Esophagus muscularis mucosa (tissue), 4 donors: ENCODE data around the gene RUVBL1. TPM values are rescaled to one million over a fixed set of nuclear protein-coding genes. Genes with fewer than 3 reads are reported as not detected.
"Not testable (repeated sequence)": the region's sequence is repeated elsewhere in the genome, so short reads cannot be mapped to it uniquely, and the experiment has no call there.

Source experiments
- DNase-seq: peaks from one replicate; pipeline ENCODE4 v3.0.0-alpha.2; 2017; ENCODE audit errors: extremely low spot score
- H3K27ac ChIP-seq, 4 donors: fragments of 200-600 bp; sonication (generic); replicated peaks in 1 of 4; 1 replicate in 3 of 4; 2 replicates in 1 of 4; pipeline ENCODE4 v1.5.1; 2016 to 2019; ENCODE audit warnings: mild to moderate bottlenecking in 1 of 4
- H3K27me3 ChIP-seq, 4 donors: fragments of 200-600 bp; sonication (generic); one replicate each; pipeline versions ENCODE4 v1.5.1 to v1.6.0; 2016 to 2019
- H3K36me3 ChIP-seq, 4 donors: fragments of 200-600 bp; sonication (generic); one replicate each; pipeline ENCODE4 v1.5.1; 2016 to 2019
- H3K4me1 ChIP-seq, 4 donors: fragments of 200-600 bp; sonication (generic); one replicate each; pipeline ENCODE4 v1.5.1; 2016 to 2019
- H3K4me3 ChIP-seq, 4 donors: fragments of 200-600 bp; sonication (generic); 1 replicate in 2 of 4; 2 replicates in 2 of 4; pipeline ENCODE4 v1.5.1; 2016 to 2019; ENCODE audit warnings: mild to moderate bottlenecking in 4 of 4, moderate library complexity in 1 of 4
- H3K9me3 ChIP-seq, 4 donors: fragments of 200-600 bp; sonication (generic); 1 replicate in 3 of 4; 2 replicates in 1 of 4; pipeline ENCODE4 v1.5.1; 2016 to 2019
- CTCF ChIP-seq, 3 experiments: fragments of 200-600 bp in 2 of 3; fragments of 450-650 bp in 1 of 3; sonication (generic) in 2 of 3; IDR thresholded peaks; one replicate each; pipeline ENCODE4 v1.5.1; 2017 to 2019; ENCODE audit warnings: antibody characterized with exemption in 3 of 3, mild to moderate bottlenecking in 2 of 3, moderate library complexity in 1 of 3
- EP300 ChIP-seq: sonication (generic); formaldehyde crosslinking; IDR thresholded peaks from one replicate; pipeline ENCODE4 v1.6.1; 2017; ENCODE audit warnings: antibody characterized with exemption
- POLR2A ChIP-seq: fragments of 450-650 bp; IDR thresholded peaks from one replicate; pipeline ENCODE4 v1.6.1; 2017; ENCODE audit warnings: antibody characterized with exemption, moderate library complexity, mild to moderate bottlenecking, low read depth
- POLR2AphosphoS5 ChIP-seq, 2 donors: sonication (generic); formaldehyde crosslinking; IDR thresholded peaks; one replicate each; pipeline ENCODE4 v1.6.1; 2017; ENCODE audit warnings: antibody characterized with exemption in 2 of 2
- WGBS: methylation state at CpG from one replicate; pipeline ENCODE4 v1.1.5; 2018; 5-methylcytosine and 5-hydroxymethylcytosine counted together
- intact Hi-C: fragments of 100-400 bp; cut with DNase I; formaldehyde crosslinking; loops from one replicate; pipeline ENCODE4 v1.15.1; 2023
- total RNA-seq, 4 donors: library from RNA; depleted of rRNA; stranded (reverse); fragments of >200 nt; gene quantifications; one replicate each; pipeline versions ENCODE4 v1.1.0 to v1.2.1, GENCODE V29; 2016

Gene RUVBL1
- total RNA-seq, 4 donors from 2014 or later = 21.4 to 28.9 (median 23.8) TPM

GRCh38 chr3:128160661-128161060 is 37.0 kb upstream of the RUVBL1 start:
- H3K36me3 ChIP-seq = peaks cover 0 to 45% (median 9%) of the 10 kb centered on the region in 4 donors
- 93% methylated on average over 5 of the region's 5 CpGs for WGBS
- TF ChIP-seq EP300 (no peak), POLR2A (no peak), POLR2AphosphoS5 (IDR thresholded peaks at IDR 0.05) (no peak), CTCF (IDR thresholded peaks at IDR 0.05) (no peak)
- intact Hi-C loops = loop anchor here (10.0 kb wide), 1 partner anchor 164 kb away; no protein-coding TSS in a partner anchor
- no peaks in the 10 kb centered on the region for H3K9me3 ChIP-seq
- H3K4me1 ChIP-seq = no peaks in the 10 kb centered on the region
- no peak overlapping the region for H3K4me3 ChIP-seq
- DNase-seq = no peak
- no peaks in the 10 kb centered on the region for H3K27me3 ChIP-seq
- no peak overlapping the region for H3K27ac ChIP-seq

DNA sequence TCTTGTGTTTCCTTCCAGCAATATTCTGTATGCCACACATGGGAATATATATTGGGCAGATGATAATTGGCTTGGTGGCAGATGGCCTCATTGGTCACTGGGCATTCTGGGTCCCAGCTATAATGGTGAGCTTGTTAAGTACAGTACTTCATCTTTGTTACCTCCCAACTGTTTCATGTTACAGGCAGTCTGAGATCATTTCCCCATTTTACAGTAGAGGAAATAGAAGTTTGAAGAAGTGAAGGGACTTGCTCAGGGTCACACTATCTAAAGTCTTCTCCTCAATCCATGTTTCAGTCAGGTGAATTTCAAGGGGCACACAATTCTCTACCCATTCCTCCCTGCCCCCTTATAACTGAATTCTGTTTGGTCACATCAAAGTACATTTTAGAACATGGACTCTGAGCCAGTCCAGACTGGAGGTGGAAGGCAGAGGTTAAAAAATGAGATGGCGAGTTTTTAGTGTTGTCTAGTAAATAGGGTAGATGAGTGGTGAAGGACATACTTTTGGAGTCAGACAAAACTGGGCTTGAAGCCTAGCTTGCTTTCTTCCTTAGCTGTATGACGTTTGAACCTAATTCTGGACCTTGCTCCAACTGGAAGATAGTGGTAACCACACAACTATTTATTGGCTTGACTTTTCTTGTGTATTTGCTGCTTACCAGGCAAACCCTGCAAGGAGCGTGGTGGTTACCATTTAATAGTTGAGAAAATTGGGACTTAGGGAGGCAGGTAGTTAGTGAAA is 32.2 kb upstream of the RUVBL1 start:
- H3K9me3 ChIP-seq = no peaks in the 10 kb centered on the region
- peaks cover 8 to 12% (median 11%) of the 10 kb centered on the region in 4 donors for H3K4me1 ChIP-seq
- no peak for TF ChIP-seq EP300
- no peak for TF ChIP-seq POLR2A
- TF ChIP-seq POLR2AphosphoS5 (IDR thresholded peaks at IDR 0.05) = no peak
- no peak for TF ChIP-seq CTCF (IDR thresholded peaks at IDR 0.05)
- H3K36me3 ChIP-seq = peaks cover 0 to 25% (median 5%) of the 10 kb centered on the region in 4 donors
- H3K4me3 ChIP-seq = no peak overlapping the region
- intact Hi-C loops = loop anchor here (10.0 kb wide), 1 partner anchor 459 kb away; no protein-coding TSS in a partner anchor
- no peak overlapping the region for H3K27ac ChIP-seq
- 90% methylated on average over 3 of the region's 3 CpGs for WGBS
- H3K27me3 ChIP-seq = no peaks in the 10 kb centered on the region
- DNase-seq = no peak

DNA sequence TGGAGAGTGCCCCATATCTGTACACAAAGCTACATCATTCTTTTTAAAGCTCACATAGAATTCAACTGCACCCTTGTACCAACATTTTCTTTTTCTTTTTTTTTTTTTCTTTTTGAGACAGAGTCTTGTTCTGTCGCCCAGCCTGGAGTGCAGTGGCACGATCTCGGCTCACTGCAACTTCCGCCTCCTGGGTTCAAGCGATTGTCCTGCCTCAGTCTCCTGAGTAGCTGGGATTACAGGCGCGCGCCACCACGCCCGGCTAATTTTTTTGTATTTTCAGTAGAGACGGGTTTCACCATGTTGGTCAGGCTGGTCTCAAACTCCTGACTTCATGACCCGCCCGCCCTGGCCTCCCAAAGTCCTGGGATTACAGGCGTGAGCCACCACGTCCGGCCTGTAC is 30.7 kb upstream of the RUVBL1 start:
- Histone ChIP-seq H3K36me3 (peaks cover 0 to 25% (median 5%) of the 10 kb centered on the region in 4 donors), H3K27ac (peak overlapping the region; percentile 87 to 93 (median 90)), H3K4me3 (peak overlapping the region; percentile 81 to 100 (median 94)), H3K4me1 (peaks cover 8 to 12% (median 11%) of the 10 kb centered on the region in 4 donors)
- DNase-seq, H3K27me3 ChIP-seq, H3K9me3 ChIP-seq: not testable (repeated sequence)
- intact Hi-C loops = loop anchor here (5.0 to 10.0 kb wide), 2 partner anchors 77 to 460 kb away; no protein-coding TSS in a partner anchor
- WGBS = 90% methylated on average over 16 of the region's 16 CpGs

DNA sequence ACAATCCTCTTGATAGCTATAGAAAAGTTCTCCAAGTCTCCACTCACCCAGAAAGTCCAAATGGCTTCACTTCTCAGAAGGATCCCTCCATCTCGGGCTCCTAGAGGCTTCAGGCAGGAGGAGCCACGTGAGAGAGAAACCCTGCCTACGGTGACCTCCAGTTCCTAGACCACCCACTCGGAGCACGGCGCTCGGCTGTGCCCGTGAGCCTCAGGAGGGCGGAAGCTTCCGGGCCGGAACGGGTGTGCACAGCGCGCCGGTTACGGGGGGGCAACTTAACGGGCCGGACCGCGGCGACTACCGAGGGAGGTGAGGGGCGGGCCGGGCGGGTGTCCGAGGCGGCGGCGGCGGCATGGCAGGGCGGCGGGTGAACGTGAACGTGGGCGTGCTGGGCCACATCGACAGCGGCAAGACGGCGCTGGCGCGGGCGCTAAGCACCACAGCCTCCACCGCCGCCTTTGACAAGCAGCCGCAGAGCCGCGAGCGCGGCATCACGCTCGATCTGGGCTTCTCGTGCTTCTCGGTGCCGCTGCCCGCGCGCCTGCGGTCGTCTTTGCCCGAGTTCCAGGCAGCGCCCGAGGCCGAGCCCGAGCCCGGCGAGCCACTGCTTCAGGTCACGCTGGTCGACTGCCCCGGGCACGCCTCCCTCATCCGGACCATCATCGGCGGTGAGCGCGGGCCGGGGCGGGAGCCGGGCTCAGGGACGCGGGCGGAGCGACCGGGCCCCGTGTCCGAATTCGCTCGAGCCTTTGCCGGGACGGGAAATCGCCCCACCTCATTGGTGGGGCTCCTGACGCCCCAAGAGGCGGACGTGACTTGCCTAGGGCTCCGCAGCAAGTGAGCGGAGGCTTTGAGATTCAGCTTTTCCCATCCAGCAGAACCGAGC is 29.8 kb upstream of the RUVBL1 start, which contains the start of gene EEFSEC:
Gene EEFSEC (plus strand): TSS at position 326 of the 886 bp plus-strand sequence. CDS start 27 bp downstream, at position 353.
- intact Hi-C loops = loop anchor here (5.0 to 10.0 kb wide), 2 partner anchors 76 to 461 kb away; no protein-coding TSS in a partner anchor
- Histone ChIP-seq H3K27ac (peak within 1 kb of the TSS; percentile 87 to 93 (median 90)), H3K36me3 (peaks cover 0 to 16% (median 5%) of the 10 kb centered on the region in 4 donors), H3K4me1 (peaks cover 8 to 12% (median 11%) of the 10 kb centered on the region in 4 donors), H3K9me3 (no peaks in the 10 kb centered on the region), H3K4me3 (peak within 1 kb of the TSS; percentile 81 to 100 (median 94)), H3K27me3 (no peaks in the 10 kb centered on the region)
- WGBS = 0% methylated on average over 11 of the region's 96 CpGs
- peak; percentile 94 for DNase-seq
- TF ChIP-seq CTCF (IDR thresholded peaks at IDR 0.05) (no peak), POLR2AphosphoS5 (IDR thresholded peaks at IDR 0.05) (peak; percentile 83 to 86), POLR2A (peak; percentile 34), EP300 (no peak)
